OCI-LY1 (cell line): ENCODE data around the gene ACVR1.

ENCODE experiments used
- CTCF ChIP-seq: fragments of 200-600 bp; sonication (generic), shearing (Covaris generic); IDR thresholded peaks from 2 replicates; pipeline ENCODE4 v1.5.1; 2017; ENCODE audit warnings: mild to moderate bottlenecking, antibody characterized with exemption, low read length, moderate library complexity, mixed read lengths
- EZH2 ChIP-seq: fragments of 200-600 bp; sonication (generic), shearing (Covaris generic); IDR thresholded peaks from 2 replicates; pipeline ENCODE4 v1.8.0; 2017; ENCODE audit warnings: borderline replicate concordance, mixed run types, mild to moderate bottlenecking, antibody characterized with exemption, low read length, moderate library complexity, mixed read lengths

- TF ChIP-seq CTCF = no peak
- TF ChIP-seq EZH2 = no peak
Measured at GRCh38 chr2:157805519-157805918, 70.6 kb downstream of the ACVR1 start.
